OCI-LY3 (cell line): ENCODE results near the gene ARL6IP1.

Experiments used
- H2AFZ ChIP-seq: fragments of 200-600, 300-600 bp; shearing (Covaris generic); 2 replicates; pipeline ENCODE4 v1.6.0; 2014; ENCODE audit warnings: antibody characterized with exemption, low read depth, low read length
- H3K27ac ChIP-seq: fragments of 200-600, 300-600 bp; sonication (generic); 2 replicates; pipeline ENCODE4 v1.5.1; 2014; ENCODE audit warnings: mild to moderate bottlenecking, low read length, moderate library complexity, mixed read lengths
- H3K27me3 ChIP-seq: fragments of 200-600, 300-600 bp; sonication (generic); 2 replicates; pipeline ENCODE4 v1.6.1; 2014; ENCODE audit warnings: low read depth, low read length, mixed read lengths
- H3K36me3 ChIP-seq: fragments of 200-600, 300-600 bp; sonication (generic); replicated peaks from 2 replicates; pipeline ENCODE3; 2014; ENCODE audit warnings: low read depth, low read length, mixed read lengths
- H3K4me1 ChIP-seq: fragments of 300-600, 200-600 bp; sonication (generic); 2 replicates; pipeline ENCODE4 v1.6.1; 2014; ENCODE audit warnings: low read length, mixed read lengths
- H3K4me2 ChIP-seq: fragments of 200-600, 300-600 bp; sonication (generic); 2 replicates; pipeline ENCODE4 v1.6.1; 2014; ENCODE audit warnings: low read length, mixed read lengths
- H3K4me3 ChIP-seq: fragments of 300-600, 200-600 bp; sonication (generic); 2 replicates; pipeline ENCODE4 v1.5.1; 2014; ENCODE audit warnings: antibody characterized with exemption, mild to moderate bottlenecking, low read length, moderate library complexity
- H3K79me2 ChIP-seq: fragments of 300-600, 200-600 bp; shearing (Covaris generic); 2 replicates; pipeline ENCODE4 v1.6.1; 2014; ENCODE audit warnings: mild to moderate bottlenecking, low read length, mixed read lengths
- H3K9ac ChIP-seq: fragments of 300-600, 200-600 bp; shearing (Covaris generic); 2 replicates; pipeline ENCODE4 v1.6.0; 2014; ENCODE audit warnings: mild to moderate bottlenecking, low read length, moderate library complexity
- H3K9me3 ChIP-seq: fragments of 200-600, 300-600 bp; shearing (Covaris generic); 2 replicates; pipeline ENCODE4 v1.6.1; 2014; ENCODE audit warnings: low read length, mixed read lengths; ENCODE audit not compliant: insufficient read depth
- H4K20me1 ChIP-seq: fragments of 200-600, 300-600 bp; sonication (generic); 2 replicates; pipeline ENCODE4 v1.6.1; 2016; ENCODE audit warnings: low read length, mixed read lengths; ENCODE audit not compliant: insufficient read depth
- EZH2phosphoT487 ChIP-seq: fragments of 200-600 bp; shearing (Covaris generic); IDR thresholded peaks from 2 replicates; pipeline ENCODE4 v1.6.1; 2018; ENCODE audit warnings: antibody characterized with exemption, mixed run types, low read depth
- TF ChIP-seq, protein P1 (sequence below): fragments of 200-600, 300-600 bp; sonication (generic); IDR thresholded peaks from 2 replicates; pipeline ENCODE4 v1.5.1; 2014; ENCODE audit warnings: antibody characterized with exemption, low read length, low read depth

ARL6IP1 gene

GRCh38 chr16:18816286-18816685 lies 14.9 kb upstream of the ARL6IP1 start:
- H3K9me3 ChIP-seq = no peaks in the 10 kb centered on the region
- peaks cover 47% of the 10 kb centered on the region for H3K36me3 ChIP-seq
- H3K79me2 ChIP-seq = no peaks in the 10 kb centered on the region
- no peak overlapping the region for H3K4me3 ChIP-seq
- H3K4me2 ChIP-seq = no peak overlapping the region
- no peaks in the 10 kb centered on the region for H3K27me3 ChIP-seq
- no peak overlapping the region for H3K9ac ChIP-seq
- H2AFZ ChIP-seq = no peak overlapping the region
- peaks cover 13% of the 10 kb centered on the region for H3K4me1 ChIP-seq
- no peak overlapping the region for H3K27ac ChIP-seq
- no peaks in the 10 kb centered on the region for H4K20me1 ChIP-seq
- no peak for TF ChIP-seq EZH2phosphoT487

- no peak overlapping the region for H3K4me2 ChIP-seq
- peaks cover 3% of the 10 kb centered on the region; the same call in 1 of the 2 replicates for H3K4me1 ChIP-seq
- H3K27ac ChIP-seq = no peak overlapping the region
- peaks cover 66% of the 10 kb centered on the region for H3K36me3 ChIP-seq
- H3K4me3 ChIP-seq = no peak overlapping the region
- H3K9ac ChIP-seq = no peak overlapping the region
- no peaks in the 10 kb centered on the region for H4K20me1 ChIP-seq
- no peak overlapping the region for H2AFZ ChIP-seq
- TF ChIP-seq, protein P1, sequence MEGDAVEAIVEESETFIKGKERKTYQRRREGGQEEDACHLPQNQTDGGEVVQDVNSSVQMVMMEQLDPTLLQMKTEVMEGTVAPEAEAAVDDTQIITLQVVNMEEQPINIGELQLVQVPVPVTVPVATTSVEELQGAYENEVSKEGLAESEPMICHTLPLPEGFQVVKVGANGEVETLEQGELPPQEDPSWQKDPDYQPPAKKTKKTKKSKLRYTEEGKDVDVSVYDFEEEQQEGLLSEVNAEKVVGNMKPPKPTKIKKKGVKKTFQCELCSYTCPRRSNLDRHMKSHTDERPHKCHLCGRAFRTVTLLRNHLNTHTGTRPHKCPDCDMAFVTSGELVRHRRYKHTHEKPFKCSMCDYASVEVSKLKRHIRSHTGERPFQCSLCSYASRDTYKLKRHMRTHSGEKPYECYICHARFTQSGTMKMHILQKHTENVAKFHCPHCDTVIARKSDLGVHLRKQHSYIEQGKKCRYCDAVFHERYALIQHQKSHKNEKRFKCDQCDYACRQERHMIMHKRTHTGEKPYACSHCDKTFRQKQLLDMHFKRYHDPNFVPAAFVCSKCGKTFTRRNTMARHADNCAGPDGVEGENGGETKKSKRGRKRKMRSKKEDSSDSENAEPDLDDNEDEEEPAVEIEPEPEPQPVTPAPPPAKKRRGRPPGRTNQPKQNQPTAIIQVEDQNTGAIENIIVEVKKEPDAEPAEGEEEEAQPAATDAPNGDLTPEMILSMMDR = no peak
- no peak for TF ChIP-seq EZH2phosphoT487
- no peaks in the 10 kb centered on the region for H3K27me3 ChIP-seq
- peaks cover 5% of the 10 kb centered on the region; the same call in 1 of the 2 replicates for H3K79me2 ChIP-seq
- H3K9me3 ChIP-seq = no peaks in the 10 kb centered on the region
Observed at GRCh38 chr16:18811925-18812324, 10.6 kb upstream of the ARL6IP1 start.

- TF ChIP-seq, protein P1 = no peak
- TF ChIP-seq EZH2phosphoT487 = no peak
- H3K27ac ChIP-seq = no peak overlapping the region
- no peaks in the 10 kb centered on the region for H3K9me3 ChIP-seq
- H3K4me1 ChIP-seq = peaks cover 14% of the 10 kb centered on the region
- no peak overlapping the region for H3K4me3 ChIP-seq
- no peak overlapping the region for H2AFZ ChIP-seq
- no peak overlapping the region for H3K4me2 ChIP-seq
- H3K27me3 ChIP-seq = no peaks in the 10 kb centered on the region
- H3K9ac ChIP-seq = no peak overlapping the region
- H3K36me3 ChIP-seq = peaks cover 56% of the 10 kb centered on the region
- H4K20me1 ChIP-seq = no peaks in the 10 kb centered on the region
- peaks cover 18% of the 10 kb centered on the region for H3K79me2 ChIP-seq
Observed at GRCh38 chr16:18809165-18809564, 7.8 kb upstream of the ARL6IP1 start.

GRCh38 chr16:18805257-18805773 lies 4.0 kb upstream of the ARL6IP1 start:
- Histone ChIP-seq H3K4me3 (no peak overlapping the region), H3K4me1 (peaks cover 19% of the 10 kb centered on the region), H3K9ac (no peak overlapping the region), H3K79me2 (peaks cover 34% of the 10 kb centered on the region), H3K27me3 (no peaks in the 10 kb centered on the region), H3K4me2 (no peak overlapping the region), H4K20me1 (peaks cover 5% of the 10 kb centered on the region), H3K36me3 (peaks cover 44% of the 10 kb centered on the region), H3K27ac (no peak overlapping the region), H2AFZ (no peak overlapping the region), H3K9me3 (no peaks in the 10 kb centered on the region)
- TF ChIP-seq, protein P1 = no peak
- no peak for TF ChIP-seq EZH2phosphoT487
